Liver (tissue), 9 donors: ENCODE measurements around the gene UNC5B. TPM values are rescaled to one million over a fixed set of nuclear protein-coding genes. Genes with fewer than 3 reads are reported as not detected.

ENCODE experiments used
- DNase-seq: peaks from one replicate; pipeline ENCODE4 v3.0.0-alpha.2; 2017; ENCODE audit warnings: low spot score
- H3K27ac ChIP-seq, 2 donors: one replicate each; pipeline ENCODE4 v1.7.0; 2013; ENCODE audit warnings: inconsistent platforms in 2 of 2, low read length in 2 of 2, control low read depth in 1 of 2, low read depth in 1 of 2, mild to moderate bottlenecking in 1 of 2
- H3K27me3 ChIP-seq, 4 donors: one replicate each; pipeline versions ENCODE4 v1.6.1 to v1.7.0; 2013; ENCODE audit warnings: low read length in 3 of 4, inconsistent platforms in 1 of 4, mild to moderate bottlenecking in 1 of 4, moderate library complexity in 1 of 4; ENCODE audit not compliant: control insufficient read depth in 4 of 4, insufficient read depth in 4 of 4
- H3K36me3 ChIP-seq, 4 donors: one replicate each; pipeline versions ENCODE4 v1.6.1 to v1.7.0; 2013; ENCODE audit warnings: low read length in 3 of 4, mild to moderate bottlenecking in 3 of 4, low read depth in 1 of 4, moderate library complexity in 1 of 4; ENCODE audit not compliant: control insufficient read depth in 4 of 4, insufficient read depth in 3 of 4
- H3K4me1 ChIP-seq, 4 donors: one replicate each; pipeline versions ENCODE4 v1.6.1 to v1.7.0; 2013; ENCODE audit warnings: low read length in 3 of 4, mild to moderate bottlenecking in 3 of 4, moderate library complexity in 1 of 4; ENCODE audit not compliant: control insufficient read depth in 4 of 4, insufficient read depth in 4 of 4
- H3K4me3 ChIP-seq, 3 donors: one replicate each; pipeline versions ENCODE4 v1.6.1 to v1.7.0; 2013; ENCODE audit warnings: low read length in 3 of 3, control low read depth in 1 of 3, low read depth in 1 of 3, mild to moderate bottlenecking in 1 of 3
- H3K9ac ChIP-seq, 2 donors: one replicate each; pipeline ENCODE4 v1.7.0; 2013; ENCODE audit warnings: low read length in 2 of 2, mild to moderate bottlenecking in 2 of 2, moderate library complexity in 2 of 2, control low read depth in 1 of 2, low read depth in 1 of 2
- H3K9me3 ChIP-seq, 4 donors: one replicate each; pipeline versions ENCODE4 v1.6.1 to v1.7.0; 2013; ENCODE audit warnings: low read length in 3 of 4; ENCODE audit not compliant: control insufficient read depth in 4 of 4
- HNF4A ChIP-seq, 2 donors: conservative IDR thresholded peaks; 2 replicates each; pipeline ENCODE4 v1.6.1; 2016; ENCODE audit warnings: antibody characterized with exemption in 2 of 2, mild to moderate bottlenecking in 2 of 2
- HNF4G ChIP-seq: IDR thresholded peaks from 2 replicates; pipeline ENCODE4 v1.6.1; 2016; ENCODE audit warnings: antibody characterized with exemption
- JUND ChIP-seq, 2 donors: IDR thresholded peaks; 2 replicates each; pipeline ENCODE4 v1.6.1; 2016; ENCODE audit warnings: antibody characterized with exemption in 2 of 2
- NR2F2 ChIP-seq: IDR thresholded peaks from 2 replicates; pipeline ENCODE4 v1.6.1; 2016; ENCODE audit warnings: antibody characterized with exemption
- RAD21 ChIP-seq, 2 donors: IDR thresholded peaks; 2 replicates each; pipeline ENCODE4 v1.6.1; 2016; ENCODE audit warnings: antibody characterized with exemption in 2 of 2, mild to moderate bottlenecking in 2 of 2
- REST ChIP-seq: IDR thresholded peaks from 2 replicates; pipeline ENCODE4 v1.6.1; 2016; ENCODE audit warnings: antibody characterized with exemption, mild to moderate bottlenecking
- RXRA ChIP-seq, 2 donors: IDR thresholded peaks; 2 replicates each; pipeline ENCODE4 v1.6.1; 2017 to 2018; ENCODE audit warnings: antibody characterized with exemption in 2 of 2, mild to moderate bottlenecking in 1 of 2
- TAF1 ChIP-seq: conservative IDR thresholded peaks from 2 replicates; pipeline ENCODE4 v1.6.1; 2016; ENCODE audit warnings: antibody characterized with exemption, mild to moderate bottlenecking
- YY1 ChIP-seq: IDR thresholded peaks from 2 replicates; pipeline ENCODE4 v1.6.1; 2016; ENCODE audit warnings: antibody characterized with exemption, mild to moderate bottlenecking
- WGBS: extraction: QIAGEN DNeasy Blood & Tissue Kit; methylation state at CpG from one replicate; pipeline ENCODE4 v1.1.7; 2013; 5-methylcytosine and 5-hydroxymethylcytosine counted together
- polyA plus RNA-seq, 2 donors: library from polyadenylated mRNA; stranded (reverse) in 1 of 2; unstranded in 1 of 2; fragments of 200-250 nt in 1 of 2; fragments of >200 nt in 1 of 2; fragmentation: Nextera tagmentation in 1 of 2; extraction: Ambion mirVana in 1 of 2; gene quantifications; one replicate each; pipeline versions ENCODE4 v1.2.1 to v1.2.3, GENCODE V29; 2013 to 2015
- total RNA-seq, 2 donors: library from RNA; depleted of rRNA; stranded (reverse); fragments of >200 nt; gene quantifications; one replicate each; pipeline ENCODE4 v1.2.3, GENCODE V29; 2014
- TF ChIP-seq, protein P1 (sequence below): IDR thresholded peaks from 2 replicates; pipeline ENCODE4 v1.6.1; 2016; ENCODE audit warnings: antibody characterized with exemption
- TF ChIP-seq, protein P2 (sequence below): IDR thresholded peaks from 2 replicates; pipeline ENCODE4 v1.6.1; 2016; ENCODE audit warnings: antibody characterized with exemption
- donor health status: healthy.
- donor health status: healthy.
- donor health status: healthy.
- donor health status: healthy.
- donor health status: healthy.

UNC5B gene
- total and polyA plus RNA-seq, 4 donors = 0.56 to 1.8 (median 1.3) TPM

GRCh38 chr10:71222601-71223346, 10.4 kb downstream of the UNC5B start:
- no peak overlapping the region for H3K4me3 ChIP-seq
- H3K9me3 ChIP-seq = no peaks in the 10 kb centered on the region
- H3K36me3 ChIP-seq = no peaks in the 10 kb centered on the region
- no peak for DNase-seq
- H3K4me1 ChIP-seq = no peaks in the 10 kb centered on the region
- H3K27me3 ChIP-seq = no peaks in the 10 kb centered on the region
- TF ChIP-seq HNF4G = no peak
- TF ChIP-seq JUND (IDR thresholded peaks at IDR 0.05) = no peak
- no peak for TF ChIP-seq HNF4A (conservative IDR thresholded peaks at IDR 0.05)
- no peak for TF ChIP-seq TAF1
- TF ChIP-seq, protein P1, sequence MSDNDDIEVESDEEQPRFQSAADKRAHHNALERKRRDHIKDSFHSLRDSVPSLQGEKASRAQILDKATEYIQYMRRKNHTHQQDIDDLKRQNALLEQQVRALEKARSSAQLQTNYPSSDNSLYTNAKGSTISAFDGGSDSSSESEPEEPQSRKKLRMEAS = no peak
- no peak for TF ChIP-seq RAD21 (IDR thresholded peaks at IDR 0.05)
- WGBS = 90% methylated on average over 11 of the region's 11 CpGs
- no peak overlapping the region for H3K27ac ChIP-seq
- no peak overlapping the region for H3K9ac ChIP-seq

GRCh38 chr10:71223347-71224058, 11.1 kb downstream of the UNC5B start:
- DNase-seq = no peak
- no peak overlapping the region for H3K4me3 ChIP-seq
- TF ChIP-seq NR2F2 (no peak), REST (no peak), RXRA (IDR thresholded peaks at IDR 0.05) (no peak), RAD21 (IDR thresholded peaks at IDR 0.05) (no peak), TAF1 (no peak), YY1 (no peak)
- TF ChIP-seq, protein P1 = no peak

GRCh38 chr10:71225291-71226058, 13.1 kb downstream of the UNC5B start:
- Histone ChIP-seq H3K4me3 (no peak overlapping the region), H3K9me3 (no peaks in the 10 kb centered on the region), H3K9ac (no peak overlapping the region), H3K4me1 (no peaks in the 10 kb centered on the region), H3K36me3 (no peaks in the 10 kb centered on the region), H3K27me3 (no peaks in the 10 kb centered on the region), H3K27ac (no peak overlapping the region)
- 69% methylated on average over 12 of the region's 12 CpGs for WGBS
- TF ChIP-seq, protein P2, sequence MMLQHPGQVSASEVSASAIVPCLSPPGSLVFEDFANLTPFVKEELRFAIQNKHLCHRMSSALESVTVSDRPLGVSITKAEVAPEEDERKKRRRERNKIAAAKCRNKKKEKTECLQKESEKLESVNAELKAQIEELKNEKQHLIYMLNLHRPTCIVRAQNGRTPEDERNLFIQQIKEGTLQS = no peak
- TF ChIP-seq RAD21 (IDR thresholded peaks at IDR 0.05) = no peak
- no peak for TF ChIP-seq JUND (IDR thresholded peaks at IDR 0.05)
- TF ChIP-seq, protein P1 = no peak
- DNase-seq = no peak

More at GRCh38 chr10:71223347-71224058, 11.1 kb downstream of the UNC5B start:
- Histone ChIP-seq H3K9me3 (no peaks in the 10 kb centered on the region), H3K9ac (no peak overlapping the region), H3K27ac (no peak overlapping the region), H3K4me1 (no peaks in the 10 kb centered on the region), H3K27me3 (no peaks in the 10 kb centered on the region), H3K36me3 (no peaks in the 10 kb centered on the region)
- 92% methylated on average over 4 of the region's 4 CpGs for WGBS
